Frontal cortex (tissue), 4 donors: ENCODE results near the gene SETD3. TPM values are rescaled to one million over a fixed set of nuclear protein-coding genes. Genes with fewer than 3 reads are reported as not detected.

Experiments
- DNase-seq, 2 donors: peaks; one replicate each; pipeline ENCODE4 v3.0.0; 2012; ENCODE audit warnings: low spot score in 2 of 2
- FAIRE-seq: peaks from 2 replicates; lab custom pipeline; 2012; peaks lifted over from hg19 to GRCh38; lab: Jason Lieb, UNC
- total RNA-seq: library from RNA; depleted of rRNA; stranded (reverse); fragments of >200 nt; gene quantifications from one replicate; pipeline ENCODE4 v1.2.3, GENCODE V29; 2014
- donor health status: control.
- donor health status: control.
- donor health status: control.

Gene SETD3
- total RNA-seq, 1 donor from 2014 or later, result 119 TPM

- DNase-seq (no peak), FAIRE-seq (no peak)
Observed at GRCh38 chr14:99431986-99432385, 48.7 kb downstream of the SETD3 start.

GRCh38 chr14:99430491-99430890, 50.2 kb downstream of the SETD3 start:
- FAIRE-seq (no peak), DNase-seq (no peak)

GRCh38 chr14:99427632-99428300, 52.9 kb downstream of the SETD3 start:
- FAIRE-seq, result no peak

GRCh38 chr14:99426813-99427346, 53.8 kb downstream of the SETD3 start:
- FAIRE-seq (no peak), DNase-seq (no peak)

More at GRCh38 chr14:99427632-99428300, 52.9 kb downstream of the SETD3 start:
- DNase-seq, result peak in 1 of 2 donors; percentile 39

GRCh38 chr14:99426265-99426664, 54.4 kb downstream of the SETD3 start:
- no peak for FAIRE-seq

GRCh38 chr14:99425272-99425681, 55.4 kb downstream of the SETD3 start:
- FAIRE-seq, result no peak
- no peak for DNase-seq

More at GRCh38 chr14:99426265-99426664, 54.4 kb downstream of the SETD3 start:
- no peak for DNase-seq

- FAIRE-seq (no peak), DNase-seq (no peak)
Observed at GRCh38 chr14:99424306-99424877, 56.3 kb downstream of the SETD3 start.

GRCh38 chr14:99423434-99423833, 57.2 kb downstream of the SETD3 start:
- DNase-seq, result no peak
- no peak for FAIRE-seq

- FAIRE-seq, result no peak
- no peak for DNase-seq
Observed at GRCh38 chr14:99422228-99423010, 58.2 kb downstream of the SETD3 start.

- FAIRE-seq, result no peak
- DNase-seq, result no peak
Observed at GRCh38 chr14:99420711-99421110, 59.9 kb downstream of the SETD3 start.

- DNase-seq (no peak), FAIRE-seq (no peak)
Observed at GRCh38 chr14:99419905-99420304, 60.8 kb downstream of the SETD3 start.

GRCh38 chr14:99418242-99418641, 62.4 kb downstream of the SETD3 start:
- FAIRE-seq, result no peak

GRCh38 chr14:99416909-99417308, 63.8 kb downstream of the SETD3 start:
- DNase-seq (no peak), FAIRE-seq (no peak)

More at GRCh38 chr14:99418242-99418641, 62.4 kb downstream of the SETD3 start:
- no peak for DNase-seq

GRCh38 chr14:99415496-99416281, 65.0 kb downstream of the SETD3 start:
- FAIRE-seq, result peak; percentile 77
- DNase-seq, result peak; percentile 43 to 72

- DNase-seq (no peak), FAIRE-seq (no peak)
Observed at GRCh38 chr14:99413911-99414310, 66.7 kb downstream of the SETD3 start.

- FAIRE-seq (no peak), DNase-seq (no peak)
Observed at GRCh38 chr14:99413172-99413571, 67.5 kb downstream of the SETD3 start.

- DNase-seq (no peak), FAIRE-seq (no peak)
Observed at GRCh38 chr14:99412117-99413061, 68.3 kb downstream of the SETD3 start.

- DNase-seq, result no peak
- FAIRE-seq, result no peak
Observed at GRCh38 chr14:99410019-99410418, 70.6 kb downstream of the SETD3 start.

- DNase-seq, result no peak
- FAIRE-seq, result no peak
Observed at GRCh38 chr14:99408971-99409289, 71.7 kb downstream of the SETD3 start.
